ENCODE measurements around the gene AUTS2. TPM values are rescaled to one million over a fixed set of nuclear protein-coding genes. Genes with fewer than 3 reads are reported as not detected.

The AUTS2 gene
- polyA plus RNA-seq, 3 donors: 0.08 to 0.35 TPM; not detected in 1

DNA sequence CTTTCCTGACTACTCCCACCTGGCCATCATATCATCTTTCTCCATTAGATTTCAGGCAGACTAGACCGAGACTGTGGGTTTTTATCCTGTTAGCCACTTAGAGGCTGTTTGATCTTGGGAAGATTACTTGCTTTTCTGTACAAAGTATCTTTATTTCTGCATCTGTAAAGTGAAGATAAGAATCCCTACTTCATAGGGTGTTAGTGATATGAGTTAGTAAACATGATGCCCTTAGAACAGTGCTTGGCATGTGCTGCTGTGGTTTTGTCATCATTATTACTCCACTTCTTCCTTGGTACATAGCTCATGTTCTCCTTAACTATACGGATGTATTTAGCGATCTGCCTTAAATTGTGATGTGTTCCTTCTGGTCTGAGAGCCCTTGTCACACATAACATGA, 165.2 kb downstream of the AUTS2 start:
- Mint-ChIP-seq H3K27me3 (ENCODE audit: low read depth in 3 of 3) (no peaks in the 10 kb centered on the region), H3K27ac (no peak overlapping the region), H3K9me3 (no peaks in the 10 kb centered on the region), H3K36me3 (no peaks in the 10 kb centered on the region), H3K4me1 (peaks cover 17% of the 10 kb centered on the region), H3K4me3 (no peak overlapping the region)
- no CpG with 5 or more reads among the region's 3 CpGs for WGBS (ENCODE audit: insufficient coverage)
- no peak for DNase-seq
- Histone ChIP-seq H3K4me1 (ENCODE audit: control insufficient read depth in 1 of 2, insufficient read depth in 2 of 2, low read length in 2 of 2) (no peaks in the 10 kb centered on the region), H3K27me3 (ENCODE audit: control insufficient read depth in 2 of 2, insufficient read depth in 2 of 2, low read length in 2 of 2) (no peaks in the 10 kb centered on the region), H2AFZ (ENCODE audit: insufficient read depth, low read depth, low read length, poor library complexity, severe bottlenecking) (no peak overlapping the region), H4K20me1 (ENCODE audit: insufficient read depth, low read length) (no peaks in the 10 kb centered on the region), H3K4me2 (replicated peaks; ENCODE audit: extremely low read depth, low read length, poor library complexity, severe bottlenecking) (no peak overlapping the region), H3K9me3 (replicated peaks in 1 of 2; ENCODE audit: control insufficient read depth in 1 of 2, insufficient read depth in 1 of 2, low read length in 2 of 2) (no peaks in the 10 kb centered on the region), H3K9ac (ENCODE audit: insufficient read depth, low read length, poor library complexity, severe bottlenecking) (no peak overlapping the region), H3K79me2 (ENCODE audit: insufficient read depth, low read length) (no peaks in the 10 kb centered on the region), H3K4me3 (replicated peaks in 1 of 3; ENCODE audit: low read depth in 2 of 3, low read length in 3 of 3) (no peak overlapping the region), H3K36me3 (replicated peaks in 1 of 2; ENCODE audit: control insufficient read depth in 1 of 2, insufficient read depth in 2 of 2, low read length in 2 of 2) (no peaks in the 10 kb centered on the region), H3K27ac (ENCODE audit: low read depth in 1 of 2, low read length in 2 of 2) (no peak overlapping the region)
- TF ChIP-seq, protein P1, sequence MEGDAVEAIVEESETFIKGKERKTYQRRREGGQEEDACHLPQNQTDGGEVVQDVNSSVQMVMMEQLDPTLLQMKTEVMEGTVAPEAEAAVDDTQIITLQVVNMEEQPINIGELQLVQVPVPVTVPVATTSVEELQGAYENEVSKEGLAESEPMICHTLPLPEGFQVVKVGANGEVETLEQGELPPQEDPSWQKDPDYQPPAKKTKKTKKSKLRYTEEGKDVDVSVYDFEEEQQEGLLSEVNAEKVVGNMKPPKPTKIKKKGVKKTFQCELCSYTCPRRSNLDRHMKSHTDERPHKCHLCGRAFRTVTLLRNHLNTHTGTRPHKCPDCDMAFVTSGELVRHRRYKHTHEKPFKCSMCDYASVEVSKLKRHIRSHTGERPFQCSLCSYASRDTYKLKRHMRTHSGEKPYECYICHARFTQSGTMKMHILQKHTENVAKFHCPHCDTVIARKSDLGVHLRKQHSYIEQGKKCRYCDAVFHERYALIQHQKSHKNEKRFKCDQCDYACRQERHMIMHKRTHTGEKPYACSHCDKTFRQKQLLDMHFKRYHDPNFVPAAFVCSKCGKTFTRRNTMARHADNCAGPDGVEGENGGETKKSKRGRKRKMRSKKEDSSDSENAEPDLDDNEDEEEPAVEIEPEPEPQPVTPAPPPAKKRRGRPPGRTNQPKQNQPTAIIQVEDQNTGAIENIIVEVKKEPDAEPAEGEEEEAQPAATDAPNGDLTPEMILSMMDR (IDR thresholded peaks at IDR 0.05): no peak
- intact Hi-C loops (cut with micrococcal nuclease): no loop called here

- no peak overlapping the region for H3K9ac ChIP-seq (ENCODE audit: insufficient read depth, low read length, poor library complexity, severe bottlenecking)
- no peaks in the 10 kb centered on the region for H3K36me3 ChIP-seq (replicated peaks in 1 of 2; ENCODE audit: control insufficient read depth in 1 of 2, insufficient read depth in 2 of 2, low read length in 2 of 2)
- H3K36me3 Mint-ChIP-seq: no peaks in the 10 kb centered on the region
- H3K9me3 Mint-ChIP-seq: no peaks in the 10 kb centered on the region
- H3K9me3 ChIP-seq (replicated peaks in 1 of 2; ENCODE audit: control insufficient read depth in 1 of 2, insufficient read depth in 1 of 2, low read length in 2 of 2): no peaks in the 10 kb centered on the region
- H3K27me3 ChIP-seq (ENCODE audit: control insufficient read depth in 2 of 2, insufficient read depth in 2 of 2, low read length in 2 of 2): no peaks in the 10 kb centered on the region
- intact Hi-C loops (cut with micrococcal nuclease): no loop called here
- H3K27ac Mint-ChIP-seq: no peak overlapping the region
- no peak overlapping the region for H3K4me3 Mint-ChIP-seq
- no peaks in the 10 kb centered on the region for H4K20me1 ChIP-seq (ENCODE audit: insufficient read depth, low read length)
- H3K27me3 Mint-ChIP-seq (ENCODE audit: low read depth in 3 of 3): no peaks in the 10 kb centered on the region
- no peak overlapping the region for H2AFZ ChIP-seq (ENCODE audit: insufficient read depth, low read depth, low read length, poor library complexity, severe bottlenecking)
- no peak overlapping the region for H3K27ac ChIP-seq (ENCODE audit: low read depth in 1 of 2, low read length in 2 of 2)
- H3K4me1 Mint-ChIP-seq: peaks cover 17% of the 10 kb centered on the region
- H3K4me2 ChIP-seq (replicated peaks; ENCODE audit: extremely low read depth, low read length, poor library complexity, severe bottlenecking): no peak overlapping the region
- WGBS (ENCODE audit: insufficient coverage): 100% methylated on average over 1 of the region's 4 CpGs
- no peak overlapping the region for H3K4me3 ChIP-seq (replicated peaks in 1 of 3; ENCODE audit: low read depth in 2 of 3, low read length in 3 of 3)
- TF ChIP-seq, protein P1 (IDR thresholded peaks at IDR 0.05): no peak
- H3K4me1 ChIP-seq (ENCODE audit: control insufficient read depth in 1 of 2, insufficient read depth in 2 of 2, low read length in 2 of 2): no peaks in the 10 kb centered on the region
- no peaks in the 10 kb centered on the region for H3K79me2 ChIP-seq (ENCODE audit: insufficient read depth, low read length)
- DNase-seq: no peak
Measured at GRCh38 chr7:69764147-69764546, 165.9 kb downstream of the AUTS2 start.

Measured in CD14-positive monocyte (primary cell).